GM12892 (cell line): Measurements from ENCODE around the gene HECW1.
"Not testable (repeated sequence)": the region's sequence is repeated elsewhere in the genome, so short reads cannot be mapped to it uniquely, and the experiment has no call there.

Source experiments
- DNase-seq: peaks from one replicate; pipeline ENCODE4 v3.0.0; 2011; ENCODE audit not compliant: insufficient read length
- FAIRE-seq: peaks from 2 replicates; lab custom pipeline; 2011; peaks lifted over from hg19 to GRCh38; lab: Jason Lieb, UNC
- POLR2A ChIP-seq: IDR thresholded peaks from 2 replicates; pipeline ENCODE4 v1.6.1; 2011; ENCODE audit warnings: low read depth, low read length, control low read depth
- POLR2AphosphoS5 ChIP-seq: IDR thresholded peaks from 2 replicates; pipeline ENCODE4 v1.6.1; 2011; ENCODE audit warnings: low read depth, low read length, control low read depth
- TAF1 ChIP-seq: IDR thresholded peaks from 2 replicates; pipeline ENCODE4 v1.6.1; 2011; ENCODE audit warnings: low read depth, mild to moderate bottlenecking, control low read depth, low read length, borderline replicate concordance

Gene HECW1

GRCh38 chr7:43215061-43215460, 102.6 kb downstream of the HECW1 start:
- DNase-seq (no peak), FAIRE-seq (no peak)
- TF ChIP-seq TAF1 (no peak), POLR2A (no peak)

- FAIRE-seq: no peak
- DNase-seq: no peak
- TF ChIP-seq POLR2A (no peak), TAF1 (no peak), POLR2AphosphoS5 (no peak)
Measured at GRCh38 chr7:43217055-43217454, 104.6 kb downstream of the HECW1 start.

- DNase-seq: not testable (repeated sequence)
Measured at GRCh38 chr7:43218901-43219300, 106.5 kb downstream of the HECW1 start.

GRCh38 chr7:43220250-43220649, 107.8 kb downstream of the HECW1 start:
- no peak for DNase-seq
- no peak for TF ChIP-seq POLR2A
- FAIRE-seq: no peak

More at GRCh38 chr7:43218901-43219300, 106.5 kb downstream of the HECW1 start:
- FAIRE-seq: not testable (repeated sequence)

- no peak for TF ChIP-seq TAF1
- TF ChIP-seq POLR2AphosphoS5: no peak
- no peak for TF ChIP-seq POLR2A
- DNase-seq (no peak), FAIRE-seq (no peak)
Measured at GRCh38 chr7:43220742-43221141, 108.3 kb downstream of the HECW1 start.

- TF ChIP-seq TAF1 (no peak), POLR2A (no peak), POLR2AphosphoS5 (no peak)
- no peak for FAIRE-seq
- DNase-seq: no peak
Measured at GRCh38 chr7:43229801-43230200, 117.4 kb downstream of the HECW1 start.

GRCh38 chr7:43232366-43232765, 119.9 kb downstream of the HECW1 start:
- FAIRE-seq (no peak), DNase-seq (no peak)
- TF ChIP-seq TAF1 (no peak), POLR2AphosphoS5 (no peak), POLR2A (no peak)

GRCh38 chr7:43234073-43234472, 121.6 kb downstream of the HECW1 start:
- DNase-seq: no peak
- FAIRE-seq: no peak
- TF ChIP-seq TAF1 (no peak), POLR2AphosphoS5 (no peak), POLR2A (no peak)

GRCh38 chr7:43234968-43235367, 122.5 kb downstream of the HECW1 start:
- FAIRE-seq: no peak

GRCh38 chr7:43240565-43240964, 128.1 kb downstream of the HECW1 start:
- DNase-seq (no peak), FAIRE-seq (no peak)
- TF ChIP-seq TAF1: no peak
- TF ChIP-seq POLR2A: no peak
- no peak for TF ChIP-seq POLR2AphosphoS5

More at GRCh38 chr7:43234968-43235367, 122.5 kb downstream of the HECW1 start:
- no peak for TF ChIP-seq TAF1
- TF ChIP-seq POLR2A: no peak
- no peak for TF ChIP-seq POLR2AphosphoS5
- no peak for DNase-seq

- TF ChIP-seq POLR2AphosphoS5: no peak
- TF ChIP-seq POLR2A: no peak
- no peak for TF ChIP-seq TAF1
- DNase-seq (no peak), FAIRE-seq (no peak)
Measured at GRCh38 chr7:43242628-43243255, 130.3 kb downstream of the HECW1 start.

- FAIRE-seq (no peak), DNase-seq (no peak)
- no peak for TF ChIP-seq TAF1
- no peak for TF ChIP-seq POLR2AphosphoS5
- TF ChIP-seq POLR2A: no peak
Measured at GRCh38 chr7:43244232-43244631, 131.8 kb downstream of the HECW1 start.

- no peak for DNase-seq
- FAIRE-seq: no peak
- TF ChIP-seq POLR2A (no peak), TAF1 (no peak), POLR2AphosphoS5 (no peak)
Measured at GRCh38 chr7:43244784-43245183, 132.3 kb downstream of the HECW1 start.
